Activated CD4-positive, alpha-beta T cell treated with anti-CD3 and anti-CD28 coated beads, Interleukin-2, Interleukin-6, amounts not matched to agents 100 ng/mL and 50 ng/mL, durations not matched to agents 16 hours and 8 hours (primary cell): ENCODE results near the gene AMPH.
A peak's percentile ranks its signal among the peaks of the same experiment; 100 is the strongest.

Experiments used
- DNase-seq: peaks from one replicate; pipeline ENCODE4 v3.0.0-alpha.2; 2020

The AMPH gene

DNA sequence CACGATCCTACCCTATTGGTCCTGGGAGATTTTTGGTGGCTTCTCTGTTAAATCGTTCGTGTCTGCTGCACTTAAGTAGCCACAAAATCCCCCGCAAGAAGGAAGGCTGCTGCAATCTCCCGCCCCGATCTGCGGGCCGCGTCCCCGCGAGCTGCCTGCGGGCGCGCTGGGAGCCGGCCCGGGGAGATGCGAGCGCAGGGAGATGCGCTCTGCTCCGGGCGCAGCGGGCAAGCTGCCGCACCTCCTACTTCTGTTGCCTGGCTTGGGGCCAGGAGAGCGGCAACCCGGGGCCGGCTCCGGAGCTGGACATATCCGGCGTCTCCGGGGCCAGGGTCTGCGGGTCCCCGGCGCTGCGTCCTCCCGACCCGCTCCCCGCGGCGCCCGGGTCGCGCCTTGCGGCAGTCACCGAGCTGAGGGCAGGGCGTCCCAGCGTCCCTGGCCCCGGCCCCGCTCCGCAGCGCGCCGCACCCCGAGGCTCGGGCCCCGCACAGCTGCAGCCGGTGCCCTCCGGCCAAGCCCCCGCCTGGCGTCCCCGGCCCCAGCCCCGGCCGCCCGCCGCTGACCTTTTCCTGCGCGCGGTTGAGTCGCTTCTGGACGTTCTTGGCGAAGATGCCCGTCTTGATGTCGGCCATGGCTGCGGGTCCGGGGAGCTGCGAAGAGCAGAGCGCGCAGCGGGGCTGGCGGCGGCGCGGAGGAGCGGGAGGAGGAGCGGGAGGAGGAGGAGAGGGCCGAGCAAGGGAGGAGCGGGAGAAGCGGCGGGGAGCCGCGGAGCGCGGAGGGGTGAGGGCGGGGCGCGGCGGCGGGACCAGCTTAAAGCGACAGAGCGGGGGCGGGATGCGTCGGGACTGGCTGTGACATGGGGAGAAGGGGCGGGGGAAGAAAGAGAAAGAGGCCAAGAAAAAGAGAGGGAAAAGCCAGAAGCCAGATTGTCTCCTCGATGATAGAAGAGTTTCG is at the start of gene AMPH:
AMPH (minus strand) TSS at position 654 of the 954 bp plus-strand sequence; CDS start at position 632, 22 bp downstream.
- DNase-seq = peak; percentile 22

DNA sequence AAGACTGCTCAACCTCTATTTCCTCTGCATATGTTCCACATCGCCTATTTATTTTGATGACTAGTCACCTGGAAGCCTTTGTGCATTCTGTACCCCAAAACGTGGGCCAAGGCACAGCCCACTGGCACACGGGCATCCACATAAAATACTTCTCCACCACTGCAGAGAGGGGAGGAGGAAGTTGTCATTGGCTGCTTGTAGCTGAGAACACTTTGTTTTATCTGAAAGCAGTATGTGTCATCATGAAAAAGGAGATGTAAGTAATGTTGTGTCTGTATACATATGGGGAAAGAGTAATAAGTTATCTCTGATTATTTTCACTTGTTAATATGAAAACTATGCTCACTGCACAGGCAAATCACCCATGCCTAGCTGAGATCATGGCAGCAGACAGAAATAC is 48.2 kb upstream of the AMPH start:
- no peak for DNase-seq

DNA sequence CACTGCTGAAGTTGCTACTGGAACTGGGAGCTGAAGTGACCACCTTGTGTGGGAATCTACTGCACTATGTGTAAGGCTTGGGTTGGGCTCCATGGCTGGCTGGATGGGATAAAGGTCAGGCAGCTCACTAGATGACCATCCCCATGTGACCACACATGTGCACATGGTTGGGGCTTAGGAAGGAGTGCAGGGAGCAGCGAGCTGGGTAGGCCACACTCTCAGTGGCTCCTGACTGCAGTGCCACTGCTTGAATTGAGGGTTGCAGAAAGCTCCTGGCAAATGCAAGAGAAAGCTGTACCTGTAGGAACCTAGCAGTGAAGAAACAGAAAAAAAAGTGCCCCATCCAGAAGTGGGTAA is 47.5 kb upstream of the AMPH start:
- no peak for DNase-seq

DNA sequence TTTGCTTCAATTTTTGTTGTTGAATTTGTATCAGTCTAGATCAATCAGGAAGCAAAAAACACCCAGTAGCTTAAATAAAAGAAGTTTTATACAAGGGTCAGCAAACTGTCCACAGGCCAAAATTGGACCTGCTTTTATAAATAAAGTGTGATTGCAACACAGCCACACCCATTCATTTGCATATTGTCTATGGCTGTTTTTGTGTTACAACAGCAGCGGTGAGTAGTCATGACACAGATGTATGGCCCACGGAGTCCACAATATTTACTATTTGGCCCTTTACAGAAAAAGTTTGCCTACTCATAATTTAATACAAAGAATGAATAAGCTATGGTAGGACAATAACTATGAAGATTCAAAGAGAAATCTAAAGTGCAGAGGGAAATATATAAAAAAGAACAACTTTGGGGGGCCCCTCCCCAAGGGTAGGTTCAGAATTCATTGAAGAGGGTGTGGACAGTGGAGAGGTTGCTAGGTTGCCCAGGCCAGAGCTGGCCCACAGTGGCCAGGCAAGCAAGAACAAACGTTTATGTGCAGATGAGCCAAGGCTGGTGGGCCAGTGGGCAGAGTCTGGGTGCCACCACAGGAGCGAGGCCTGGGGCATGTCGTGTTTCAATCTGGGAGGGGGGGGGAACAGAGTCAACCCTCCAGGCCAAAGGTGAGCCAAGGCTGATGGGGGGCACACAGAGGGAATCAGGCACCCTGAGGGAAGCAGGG is 47.0 kb upstream of the AMPH start:
- no peak for DNase-seq

DNA sequence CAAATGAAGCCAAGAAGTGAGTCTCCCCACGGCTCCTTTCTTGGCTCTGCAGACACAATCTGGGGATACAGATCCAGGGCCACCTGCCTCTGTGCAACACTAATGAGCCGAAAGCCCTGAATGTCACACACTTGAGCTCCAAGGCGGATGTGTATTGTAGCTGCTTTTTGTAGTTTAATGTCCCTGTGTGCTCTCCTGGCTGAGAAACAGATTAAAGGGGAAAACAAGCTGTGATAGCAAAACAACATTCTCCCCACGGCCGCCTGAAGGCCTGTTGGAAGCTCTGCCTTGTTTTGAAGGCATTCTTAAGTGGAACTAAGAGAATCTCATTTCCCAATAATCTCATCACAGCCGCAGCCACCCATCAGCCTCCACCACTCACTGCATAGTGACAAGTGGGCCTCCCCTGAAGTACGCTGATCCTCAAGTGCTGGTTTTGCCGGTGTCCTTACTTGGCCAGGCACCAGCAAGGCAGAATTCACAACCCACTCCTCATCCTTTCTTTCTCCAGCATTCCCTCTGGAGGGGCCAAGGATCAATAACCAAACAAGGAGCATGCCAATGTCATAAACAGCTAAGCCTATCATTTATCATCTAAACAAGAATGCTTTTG is 44.4 kb upstream of the AMPH start:
- DNase-seq = no peak

DNA sequence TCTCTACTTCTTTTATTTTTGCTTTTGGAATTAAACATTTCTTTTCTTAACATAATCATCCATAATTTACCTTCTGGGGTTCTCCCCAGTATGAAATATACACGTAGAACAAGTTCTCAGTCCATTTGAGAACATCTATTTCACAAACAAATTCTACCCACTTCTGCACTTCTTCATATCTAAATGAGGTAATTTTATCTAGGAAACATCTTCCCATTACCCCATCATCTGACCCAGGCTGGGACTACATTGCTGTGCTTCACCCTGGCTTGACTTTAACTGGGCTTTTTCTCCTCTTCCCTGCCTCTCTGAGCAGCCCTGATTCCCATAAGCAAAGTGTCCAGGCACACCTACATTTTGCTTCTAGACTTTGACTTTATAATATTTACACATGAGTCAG is 43.3 kb upstream of the AMPH start:
- no peak for DNase-seq

DNA sequence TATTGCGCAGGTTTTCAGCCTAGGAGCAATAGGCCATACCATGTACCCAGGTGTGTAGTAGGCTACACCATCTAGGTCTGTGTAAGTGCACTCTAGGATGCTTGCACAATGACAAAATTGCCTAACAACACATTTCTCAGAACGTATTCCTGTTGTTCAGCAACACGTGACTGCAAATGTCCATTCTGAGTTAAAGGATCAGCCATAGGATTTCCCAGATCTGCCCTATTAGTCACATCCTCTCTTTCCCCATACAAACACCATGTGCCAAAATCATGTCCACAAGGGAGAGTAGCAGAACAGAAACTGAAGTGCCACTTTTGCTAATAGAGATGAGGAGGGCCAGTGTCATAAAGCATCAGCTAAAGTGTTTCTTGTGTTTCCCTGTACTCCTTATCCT is 42.6 kb upstream of the AMPH start:
- DNase-seq = no peak

DNA sequence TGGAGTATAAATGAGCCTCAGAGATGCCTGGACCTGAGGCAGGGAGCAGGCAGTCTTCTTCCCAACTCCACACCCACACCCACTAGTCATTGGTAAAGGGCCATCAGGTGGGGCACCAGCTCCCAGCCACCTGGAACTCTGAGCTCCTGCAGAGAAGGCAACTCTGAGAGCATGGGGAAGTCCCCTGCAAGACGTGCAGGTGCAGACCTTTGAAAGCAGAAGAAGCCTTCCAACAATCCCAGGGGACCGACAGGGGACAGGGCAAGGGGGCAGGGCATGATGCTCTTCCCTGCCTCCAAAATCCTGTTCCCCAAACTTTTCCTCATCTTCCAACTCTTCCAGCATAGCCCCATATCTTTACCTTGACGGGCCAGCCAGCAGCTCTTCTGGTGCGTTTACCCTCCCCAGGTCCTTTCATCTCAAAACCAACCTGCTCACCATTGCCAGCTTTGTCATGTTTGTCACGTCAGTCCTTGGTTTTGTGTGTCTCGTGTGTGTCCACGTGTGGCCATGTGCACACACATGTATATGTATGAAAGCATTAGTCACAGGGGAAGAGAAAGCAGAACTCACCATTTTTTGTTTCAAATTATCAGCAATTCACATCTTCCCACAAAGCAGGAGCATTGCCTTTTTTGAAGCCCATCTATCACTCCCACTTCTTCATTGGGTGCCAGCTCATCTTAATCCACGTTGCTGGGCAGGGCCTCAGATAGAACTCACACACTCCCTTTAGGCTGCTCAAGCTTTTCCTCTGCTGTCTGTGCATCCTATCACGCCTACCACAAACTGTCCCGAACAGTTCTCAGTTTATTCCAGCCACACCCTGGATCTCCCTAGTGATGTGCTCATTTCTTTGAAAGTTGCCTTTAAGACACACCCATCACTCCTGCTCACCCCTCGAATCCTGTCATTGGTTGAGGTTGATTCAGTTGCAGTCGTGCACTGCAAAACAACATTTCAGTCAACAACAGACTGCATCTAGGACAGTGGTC is 41.0 kb upstream of the AMPH start:
- no peak for DNase-seq

DNA sequence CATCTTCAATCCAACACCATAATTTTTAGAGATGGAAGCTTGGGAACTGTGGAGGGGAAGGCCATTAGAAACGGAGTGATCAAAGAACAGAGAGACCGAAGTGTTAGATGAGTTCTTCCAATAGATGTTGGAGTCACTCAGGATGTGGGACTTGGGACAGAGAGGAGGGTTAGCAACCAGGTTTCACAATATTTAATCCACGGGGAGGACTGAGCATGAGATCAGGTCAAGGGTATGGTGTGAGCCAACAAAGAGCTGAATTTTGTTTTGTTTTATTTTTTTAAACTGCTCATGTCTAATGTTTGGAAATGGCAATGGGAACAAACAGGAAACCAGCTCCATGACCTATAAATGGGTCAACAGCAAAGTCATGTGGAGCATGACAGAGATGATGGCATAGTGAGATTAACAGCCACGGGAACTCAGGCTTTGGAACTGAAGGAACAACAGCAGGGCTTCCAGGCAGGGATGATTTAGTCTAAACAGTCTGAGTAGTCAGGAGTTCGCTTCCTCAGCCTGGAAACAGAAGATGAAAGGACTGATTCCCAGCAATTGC is 38.9 kb upstream of the AMPH start:
- no peak for DNase-seq

DNA sequence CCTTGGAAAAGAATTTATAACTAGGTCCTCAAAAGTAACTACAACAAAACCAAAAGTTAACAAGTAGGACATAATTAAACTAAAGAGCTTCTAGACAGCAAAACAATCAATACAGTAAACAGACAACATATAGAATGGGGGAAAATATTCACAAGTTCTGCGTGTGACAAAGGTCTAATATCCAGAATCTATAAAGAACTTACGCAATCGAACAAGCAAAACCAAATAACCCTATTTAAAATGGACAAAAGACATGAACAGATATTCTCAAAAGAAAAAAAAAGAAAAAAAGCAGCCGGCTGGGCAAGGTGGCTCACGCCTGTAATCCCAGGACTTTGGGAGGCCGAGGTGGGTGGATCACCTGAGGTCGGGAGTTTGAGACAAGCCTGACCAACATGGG is 33.8 kb upstream of the AMPH start:
- DNase-seq = no peak

DNA sequence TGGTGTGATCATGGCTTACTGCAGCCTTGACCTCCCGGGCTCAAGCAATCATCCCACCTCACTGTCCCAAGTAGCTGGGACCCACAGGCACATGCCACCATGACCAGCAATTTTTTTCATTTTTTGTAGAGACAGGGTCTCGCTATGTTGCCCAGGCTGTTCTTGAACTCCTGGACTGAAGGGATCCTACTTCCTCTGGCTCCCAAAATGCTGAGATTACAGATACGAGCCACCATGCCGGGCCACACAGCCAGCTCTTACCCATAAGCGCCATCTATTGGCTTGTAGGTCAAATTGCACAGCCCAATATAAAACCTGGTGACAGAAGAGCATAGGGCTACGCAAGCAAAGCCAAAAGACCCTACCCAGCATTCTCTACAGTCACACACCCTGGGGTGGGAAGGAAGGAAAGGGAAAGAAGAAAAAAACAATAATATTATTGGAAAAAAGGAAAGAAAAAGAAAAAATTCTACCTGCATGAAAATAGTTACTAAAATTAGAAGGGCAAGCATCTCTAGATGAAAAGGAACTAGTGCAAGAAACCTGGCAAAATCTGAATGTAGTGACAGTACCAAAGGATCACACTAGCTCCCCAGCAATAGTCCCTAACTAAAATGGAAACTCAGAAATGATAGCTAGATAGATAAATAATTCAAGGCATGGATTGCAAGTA is 29.4 kb upstream of the AMPH start:
- peak; percentile 61 for DNase-seq

DNA sequence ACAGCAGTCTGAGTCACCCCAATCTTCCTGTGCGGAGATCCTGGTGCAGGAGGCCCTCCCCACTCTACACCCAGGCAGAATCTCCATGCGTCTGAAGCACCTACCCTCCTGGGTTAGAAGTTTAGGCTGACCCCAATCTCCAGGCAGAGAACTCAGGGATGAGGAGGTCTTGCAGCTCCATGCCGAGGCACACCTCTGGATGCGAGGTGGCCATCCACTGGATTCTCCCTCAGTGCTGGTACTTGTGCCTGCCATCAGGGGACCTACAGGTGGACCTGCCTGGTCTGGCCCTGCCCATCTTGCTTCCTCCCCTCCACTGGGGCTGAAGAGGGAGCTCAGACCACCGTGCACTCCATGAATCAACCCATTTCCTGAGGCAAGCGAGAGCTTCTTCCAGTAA is 28.8 kb upstream of the AMPH start:
- no peak for DNase-seq

DNA sequence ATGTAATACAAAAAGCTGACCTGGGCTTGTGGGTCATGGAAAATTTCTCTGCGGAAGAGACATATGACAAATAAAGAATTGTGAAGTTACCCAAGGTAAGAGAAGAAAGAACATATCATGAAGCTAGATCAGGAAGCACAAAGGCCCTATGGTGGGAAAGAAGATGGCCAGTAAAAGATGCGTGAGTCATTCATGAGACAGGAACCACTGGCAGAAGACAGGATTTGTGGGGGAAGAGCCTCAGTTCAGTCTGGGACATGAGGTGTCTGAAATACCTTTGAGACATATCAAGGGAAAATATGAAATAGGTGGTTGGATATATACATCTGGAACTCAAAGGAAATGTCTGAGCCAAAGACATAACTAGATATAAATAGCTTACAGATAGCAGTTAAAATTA is 27.7 kb upstream of the AMPH start:
- no peak for DNase-seq

DNA sequence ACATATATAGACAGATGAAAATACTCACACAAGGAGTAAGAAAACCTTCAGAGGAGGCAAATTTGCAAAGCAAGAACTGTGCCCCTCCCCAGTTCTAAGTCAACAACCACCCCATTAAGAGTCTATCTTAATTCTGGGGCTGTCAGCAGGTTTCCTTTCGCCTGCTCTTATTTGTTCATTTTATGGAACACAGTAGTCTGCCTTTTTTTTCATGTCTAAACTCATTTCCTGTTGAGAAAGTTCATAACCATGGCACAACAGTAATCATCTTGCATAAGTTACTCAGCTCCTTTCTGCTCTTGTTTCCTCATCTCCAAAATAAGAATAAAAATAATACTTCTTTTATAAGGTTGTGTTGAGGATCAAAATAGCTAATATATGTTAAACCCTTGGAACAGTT is 25.8 kb upstream of the AMPH start:
- no peak for DNase-seq

DNA sequence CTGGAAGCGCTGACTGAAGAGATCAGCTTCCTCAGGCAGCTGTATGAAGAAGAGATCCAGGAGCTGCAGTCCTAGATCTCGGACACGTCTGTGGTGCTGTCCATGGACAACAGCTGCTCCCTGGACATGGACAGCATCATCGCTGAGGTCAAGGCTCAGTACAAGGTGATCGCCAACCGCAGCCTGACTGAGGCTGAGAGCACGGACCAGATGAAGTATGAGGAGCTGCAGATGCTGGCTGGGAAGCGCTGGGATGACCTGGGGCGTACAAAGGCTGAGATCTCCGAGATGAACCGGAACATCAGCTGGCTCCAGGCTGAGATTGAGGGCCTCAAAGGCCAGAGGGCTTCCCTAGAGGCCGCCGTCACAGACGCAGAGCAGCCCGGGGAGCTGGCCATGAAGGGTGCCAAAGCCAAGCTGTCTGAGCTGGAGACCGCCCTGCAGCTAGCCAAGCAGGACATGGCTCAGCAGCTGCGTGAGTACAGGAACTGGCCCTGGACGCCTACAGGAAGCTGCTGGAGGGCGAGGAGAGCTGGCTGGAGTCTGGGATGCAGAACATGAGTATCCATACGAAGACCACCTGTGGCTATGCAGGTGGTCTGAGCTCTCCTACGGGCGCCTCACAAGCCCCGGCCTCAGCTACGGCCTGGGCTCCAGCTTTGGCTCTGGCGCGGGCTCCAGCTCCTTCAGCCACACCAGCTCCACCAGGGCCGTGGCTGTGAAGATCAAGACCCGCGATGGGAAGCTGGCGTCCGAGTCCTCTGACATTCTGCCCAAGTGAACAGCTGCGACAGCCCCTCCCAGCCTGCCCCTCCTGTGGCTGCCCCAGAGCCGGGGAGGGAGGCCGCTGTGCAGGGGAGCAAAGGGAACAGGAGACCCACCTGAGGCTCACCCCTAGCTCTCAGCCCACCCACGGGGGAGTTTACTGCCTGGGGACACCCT is 24.9 kb upstream of the AMPH start:
- DNase-seq = no peak

DNA sequence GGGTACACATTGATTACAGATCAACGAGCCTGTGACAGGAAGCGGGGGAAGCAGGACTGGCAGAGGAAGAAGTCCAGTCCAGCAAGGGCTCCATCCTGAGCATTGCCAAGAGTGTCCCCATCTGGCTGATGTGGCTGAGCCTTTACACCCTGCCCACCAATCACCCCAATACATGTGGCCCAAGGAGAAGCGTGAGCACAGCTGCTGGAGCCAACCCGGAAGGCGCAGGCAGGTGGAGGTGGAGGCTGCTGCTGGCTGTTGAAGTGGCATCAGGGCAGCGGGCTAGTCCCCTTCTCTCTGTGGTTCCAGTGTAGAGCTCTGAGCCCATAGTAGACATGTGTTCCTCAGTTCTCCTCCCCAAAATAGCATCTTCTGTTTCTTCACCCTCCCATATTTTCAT is 6.8 kb upstream of the AMPH start:
- no peak for DNase-seq

DNA sequence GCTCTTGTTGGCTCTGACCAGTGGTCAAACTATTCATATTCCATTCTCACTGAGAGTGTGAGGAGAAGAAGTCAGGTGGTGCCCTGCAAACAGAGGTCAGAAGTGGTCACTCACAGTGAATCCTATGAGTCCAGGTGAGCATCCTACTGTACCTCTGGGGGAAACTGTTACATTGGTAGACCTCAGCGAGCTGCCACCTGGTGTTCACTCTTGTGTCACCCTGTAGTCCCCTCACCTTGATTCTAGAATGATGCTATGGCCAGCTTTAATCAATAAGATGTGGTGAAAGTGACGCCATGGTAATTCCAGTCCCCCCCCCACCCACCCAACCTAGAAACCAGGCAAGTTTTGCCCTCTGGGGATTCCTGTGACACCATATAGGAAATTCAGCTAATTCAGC is 1.2 kb upstream of the AMPH start:
- DNase-seq = no peak

DNA sequence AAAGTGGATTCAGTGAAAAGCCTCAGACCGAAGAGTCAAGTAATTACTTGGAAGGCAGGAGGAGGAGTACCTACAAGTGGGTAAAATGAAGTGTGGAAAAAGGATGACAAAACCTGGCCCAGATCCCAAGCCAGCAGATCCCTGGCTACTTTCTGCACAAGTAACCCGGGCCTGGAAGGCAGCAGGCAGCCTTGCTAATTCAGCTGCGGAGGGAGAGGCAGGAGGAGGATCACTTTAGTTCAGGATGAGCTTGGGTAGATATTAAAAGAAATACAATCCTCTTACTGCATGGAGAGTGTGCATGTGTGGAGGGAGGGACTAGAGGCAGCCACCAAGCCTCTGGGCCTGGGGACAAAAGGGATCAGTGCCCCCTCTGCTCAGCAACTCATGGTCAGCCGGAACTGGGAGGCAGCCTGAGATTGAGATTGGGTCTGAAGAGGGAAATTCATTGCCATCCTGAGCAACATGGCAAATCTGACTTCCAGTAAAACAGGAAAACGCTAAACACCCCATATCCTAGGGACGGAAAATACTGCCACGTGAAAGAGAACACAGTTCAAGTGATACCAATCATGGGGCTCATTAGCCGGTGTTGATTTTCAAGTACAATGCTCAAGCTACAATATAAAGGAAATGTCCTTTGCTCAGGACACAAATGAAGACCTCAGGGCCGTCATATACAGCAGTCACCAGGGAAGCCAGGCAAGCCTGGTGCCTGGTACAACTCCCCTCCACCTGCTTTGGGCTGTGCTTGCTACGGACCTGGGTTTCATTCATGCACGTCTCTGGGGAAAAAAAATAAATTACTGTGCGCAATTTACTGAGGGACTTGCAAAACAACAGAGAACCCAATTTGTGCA is 1.3 kb downstream of the AMPH start:
- DNase-seq = no peak

DNA sequence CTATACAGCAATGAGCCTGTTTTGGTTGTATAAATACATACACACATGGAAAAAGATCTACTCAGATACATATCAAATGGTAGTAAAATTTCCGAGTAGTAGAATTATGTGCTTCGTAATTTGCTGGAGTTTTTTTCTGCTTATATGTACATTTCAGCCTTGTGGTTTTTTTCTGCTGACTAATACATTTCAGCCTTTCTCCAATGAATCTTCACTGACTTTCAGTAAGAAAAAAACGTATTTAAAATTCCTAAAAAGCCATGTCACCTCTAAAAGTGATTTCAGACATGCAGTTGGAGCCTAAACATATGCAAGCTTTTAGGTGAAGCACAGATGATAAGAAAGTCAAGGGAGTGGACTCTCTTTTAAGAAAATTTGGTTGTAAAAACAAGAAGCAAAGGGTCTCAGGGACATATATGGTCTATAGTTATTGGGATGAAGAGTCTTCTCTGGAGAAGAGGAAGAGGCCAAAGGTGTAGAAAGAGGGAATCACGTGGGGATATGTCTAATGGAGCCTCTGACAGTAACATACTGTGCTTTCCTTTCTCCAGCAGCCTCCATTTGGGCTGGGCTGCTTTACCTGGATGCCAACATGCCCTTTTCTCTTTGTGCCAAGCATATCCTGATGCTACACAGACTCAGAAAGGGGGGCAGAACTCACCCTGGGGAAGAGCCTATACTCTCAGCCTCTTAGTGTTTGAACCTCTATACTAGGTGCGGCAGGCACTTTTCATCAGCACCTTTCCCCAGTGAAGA is 2.4 kb downstream of the AMPH start:
- no peak for DNase-seq
